Adipose tissue (tissue), 3 donors: ENCODE results near the gene HBP1. TPM values are rescaled to one million over a fixed set of nuclear protein-coding genes. Genes with fewer than 3 reads are reported as not detected.
"Not testable (repeated sequence)": the region's sequence is repeated elsewhere in the genome, so short reads cannot be mapped to it uniquely, and the experiment has no call there.

ENCODE experiments used
- H3K27ac ChIP-seq: one replicate; pipeline ENCODE4 v1.5.1; 2013; ENCODE audit warnings: low read depth, low read length
- WGBS, 3 donors: extraction: QIAGEN DNeasy Blood & Tissue Kit; methylation state at CpG; one replicate each; pipeline ENCODE4 v1.1.7; 2013; 5-methylcytosine and 5-hydroxymethylcytosine counted together
- polyA plus RNA-seq, 3 donors: library from polyadenylated mRNA; stranded (reverse); fragments of 200-250 nt; gene quantifications; one replicate each; pipeline ENCODE4 v1.2.3, GENCODE V29; 2013
- donor health status: healthy with polysubstance abuse.
- donor health status: Bipolar disorder and iron deficiency.
- donor health status: healthy.

The HBP1 gene
- polyA plus RNA-seq, 3 donors, result 25.3 to 65.2 (median 42.7) TPM

- H3K27ac ChIP-seq, result no peak overlapping the region
- 88 to 93% (median 92%) methylated on average over 5 of the region's 5 CpGs for WGBS, 3 donors
Observed at GRCh38 chr7:107208563-107208962, 39.8 kb downstream of the HBP1 start.

GRCh38 chr7:107209565-107209964 lies 40.8 kb downstream of the HBP1 start:
- 82 to 95% (median 91%) methylated on average over 4 of the region's 4 CpGs for WGBS, 3 donors
- no peak overlapping the region for H3K27ac ChIP-seq

- H3K27ac ChIP-seq, result no peak overlapping the region
- 96 to 99% (median 99%) methylated on average over 4 of the region's 4 CpGs for WGBS, 3 donors
Observed at GRCh38 chr7:107210400-107210799, 41.6 kb downstream of the HBP1 start.

GRCh38 chr7:107212725-107213124 lies 43.9 kb downstream of the HBP1 start:
- 83 to 90% (median 88%) methylated on average over 2 of the region's 2 CpGs for WGBS, 3 donors
- no peak overlapping the region for H3K27ac ChIP-seq

- H3K27ac ChIP-seq, result no peak overlapping the region
- WGBS, 3 donors, result 74 to 78% (median 74%) methylated on average over 5 of the region's 5 CpGs
Observed at GRCh38 chr7:107213193-107213788, 44.5 kb downstream of the HBP1 start.

GRCh38 chr7:107213945-107214344 lies 45.1 kb downstream of the HBP1 start:
- H3K27ac ChIP-seq, result no peak overlapping the region

GRCh38 chr7:107219563-107220244 lies 50.9 kb downstream of the HBP1 start:
- no peak overlapping the region for H3K27ac ChIP-seq
- 79 to 94% (median 81%) methylated on average over 2 of the region's 2 CpGs for WGBS, 3 donors

- WGBS, 3 donors, result 94 to 96% (median 95%) methylated on average over 5 of the region's 5 CpGs
- H3K27ac ChIP-seq, result no peak overlapping the region
Observed at GRCh38 chr7:107220356-107220755, 51.6 kb downstream of the HBP1 start.

GRCh38 chr7:107220806-107221205 lies 52.0 kb downstream of the HBP1 start:
- WGBS, 3 donors, result 88 to 96% (median 90%) methylated on average over 4 to 6 of the region's 6 CpGs

GRCh38 chr7:107224374-107225223 lies 55.8 kb downstream of the HBP1 start:
- no peak overlapping the region for H3K27ac ChIP-seq
- whole genome bisulfite sequencing, 3 donors, result 86 to 90% (median 90%) methylated on average over 5 of the region's 5 CpGs

More at GRCh38 chr7:107220806-107221205, 52.0 kb downstream of the HBP1 start:
- H3K27ac ChIP-seq, result not testable (repeated sequence)

- WGBS, 3 donors, result 98 to 99% (median 98%) methylated on average over 2 of the region's 2 CpGs
- H3K27ac ChIP-seq, result no peak overlapping the region
Observed at GRCh38 chr7:107228291-107228690, 59.5 kb downstream of the HBP1 start.

- WGBS, 3 donors, result 97% methylated on average over 3 of the region's 3 CpGs
- H3K27ac ChIP-seq, result no peak overlapping the region
Observed at GRCh38 chr7:107230334-107230733, 61.5 kb downstream of the HBP1 start.

GRCh38 chr7:107232568-107233090 lies 63.8 kb downstream of the HBP1 start:
- 81 to 94% (median 84%) methylated on average over 7 of the region's 7 CpGs for WGBS, 3 donors
- no peak overlapping the region for H3K27ac ChIP-seq

GRCh38 chr7:107233174-107233573 lies 64.4 kb downstream of the HBP1 start:
- H3K27ac ChIP-seq, result no peak overlapping the region
- 86 to 95% (median 89%) methylated on average over 4 of the region's 4 CpGs for WGBS, 3 donors

- H3K27ac ChIP-seq, result no peak overlapping the region
- WGBS, 3 donors, result 80 to 96% (median 95%) methylated on average over 1 of the region's 1 CpG
Observed at GRCh38 chr7:107233981-107234380, 65.2 kb downstream of the HBP1 start.

GRCh38 chr7:107234436-107234835 lies 65.6 kb downstream of the HBP1 start:
- 82 to 87% (median 86%) methylated on average over 3 of the region's 3 CpGs for WGBS, 3 donors
- no peak overlapping the region for H3K27ac ChIP-seq

GRCh38 chr7:107236862-107237261 lies 68.1 kb downstream of the HBP1 start:
- H3K27ac ChIP-seq, result no peak overlapping the region

GRCh38 chr7:107237451-107237850 lies 68.6 kb downstream of the HBP1 start:
- 95 to 99% (median 97%) methylated on average over 4 of the region's 4 CpGs for WGBS, 3 donors
- no peak overlapping the region for H3K27ac ChIP-seq

- H3K27ac ChIP-seq, result no peak overlapping the region
- 98 to 99% (median 98%) methylated on average over 4 of the region's 4 CpGs for WGBS, 3 donors
Observed at GRCh38 chr7:107242267-107242666, 73.5 kb downstream of the HBP1 start.
